ENCODE measurements around the gene PRLR.

GRCh38 chr5:35138232-35138631, 92.1 kb downstream of the PRLR start:
- TF ChIP-seq POLR2AphosphoS5 (IDR thresholded peaks at IDR 0.05; ENCODE audit: low read depth) (no peak), EZH2 (IDR thresholded peaks at IDR 0.05; ENCODE audit: low read depth, unreplicated experiment) (no peak), REST (IDR thresholded peaks at IDR 0.05; ENCODE audit: unreplicated experiment) (no peak), EZH2phosphoT487 (IDR thresholded peaks at IDR 0.05; ENCODE audit: unreplicated experiment) (no peak), STAT1 (IDR thresholded peaks at IDR 0.05; ENCODE audit: unreplicated experiment) (no peak), ZNF331 (CRISPR knock-in tag; IDR thresholded peaks at IDR 0.05; ENCODE audit: low read depth) (no peak), CREB1 (CRISPR knock-in tag; IDR thresholded peaks at IDR 0.05; ENCODE audit: low read depth) (no peak), ZNF114 (CRISPR knock-in tag; IDR thresholded peaks at IDR 0.05) (no peak)
- TF ChIP-seq, protein P1, sequence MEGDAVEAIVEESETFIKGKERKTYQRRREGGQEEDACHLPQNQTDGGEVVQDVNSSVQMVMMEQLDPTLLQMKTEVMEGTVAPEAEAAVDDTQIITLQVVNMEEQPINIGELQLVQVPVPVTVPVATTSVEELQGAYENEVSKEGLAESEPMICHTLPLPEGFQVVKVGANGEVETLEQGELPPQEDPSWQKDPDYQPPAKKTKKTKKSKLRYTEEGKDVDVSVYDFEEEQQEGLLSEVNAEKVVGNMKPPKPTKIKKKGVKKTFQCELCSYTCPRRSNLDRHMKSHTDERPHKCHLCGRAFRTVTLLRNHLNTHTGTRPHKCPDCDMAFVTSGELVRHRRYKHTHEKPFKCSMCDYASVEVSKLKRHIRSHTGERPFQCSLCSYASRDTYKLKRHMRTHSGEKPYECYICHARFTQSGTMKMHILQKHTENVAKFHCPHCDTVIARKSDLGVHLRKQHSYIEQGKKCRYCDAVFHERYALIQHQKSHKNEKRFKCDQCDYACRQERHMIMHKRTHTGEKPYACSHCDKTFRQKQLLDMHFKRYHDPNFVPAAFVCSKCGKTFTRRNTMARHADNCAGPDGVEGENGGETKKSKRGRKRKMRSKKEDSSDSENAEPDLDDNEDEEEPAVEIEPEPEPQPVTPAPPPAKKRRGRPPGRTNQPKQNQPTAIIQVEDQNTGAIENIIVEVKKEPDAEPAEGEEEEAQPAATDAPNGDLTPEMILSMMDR (conservative IDR thresholded peaks at IDR 0.05; ENCODE audit: low read depth in 2 of 2): no peak
